ENCODE measurements around the gene PLXNA2.

The PLXNA2 gene

GRCh38 chr1:208248991-208249696 lies 5.0 kb upstream of the PLXNA2 start:
- Histone ChIP-seq H3K4me1 (ENCODE audit: insufficient read depth, low read length) (peaks cover 12% of the 10 kb centered on the region; the same call in 1 of the 2 replicates), H3K27ac (ENCODE audit: low read length) (no peak overlapping the region), H3K9ac (ENCODE audit: low read depth, low read length) (no peak overlapping the region), H3K4me3 (ENCODE audit: low read length) (no peak overlapping the region), H3K27me3 (ENCODE audit: insufficient read depth, low read length) (peaks cover 29% of the 10 kb centered on the region), H3K9me3 (ENCODE audit: insufficient read depth, low read depth, low read length) (no peaks in the 10 kb centered on the region), H3K36me3 (ENCODE audit: insufficient read depth, low read depth, low read length) (no peaks in the 10 kb centered on the region)

- H3K4me1 ChIP-seq (ENCODE audit: insufficient read depth, low read length): peaks cover 11% of the 10 kb centered on the region; the same call in 1 of the 2 replicates
- H3K27me3 ChIP-seq (ENCODE audit: insufficient read depth, low read length): peaks cover 32% of the 10 kb centered on the region
- H3K9ac ChIP-seq (ENCODE audit: low read depth, low read length): no peak overlapping the region
- H3K9me3 ChIP-seq (ENCODE audit: insufficient read depth, low read depth, low read length): no peaks in the 10 kb centered on the region
- no peak overlapping the region for H3K4me3 ChIP-seq (ENCODE audit: low read length)
- no peaks in the 10 kb centered on the region for H3K36me3 ChIP-seq (ENCODE audit: insufficient read depth, low read depth, low read length)
- H3K27ac ChIP-seq (ENCODE audit: low read length): no peak overlapping the region
Observed at GRCh38 chr1:208248307-208248801, 4.2 kb upstream of the PLXNA2 start.

GRCh38 chr1:208247696-208248095 lies 3.5 kb upstream of the PLXNA2 start:
- Histone ChIP-seq H3K9me3 (ENCODE audit: insufficient read depth, low read depth, low read length) (no peaks in the 10 kb centered on the region), H3K27ac (ENCODE audit: low read length) (no peak overlapping the region), H3K36me3 (ENCODE audit: insufficient read depth, low read depth, low read length) (no peaks in the 10 kb centered on the region), H3K9ac (ENCODE audit: low read depth, low read length) (no peak overlapping the region), H3K4me3 (ENCODE audit: low read length) (no peak overlapping the region), H3K4me1 (ENCODE audit: insufficient read depth, low read length) (peaks cover 6% of the 10 kb centered on the region; the same call in 1 of the 2 replicates), H3K27me3 (ENCODE audit: insufficient read depth, low read length) (peaks cover 33% of the 10 kb centered on the region)

GRCh38 chr1:208245185-208245705 lies 1.1 kb upstream of the PLXNA2 start:
- peaks cover 58% of the 10 kb centered on the region for H3K27me3 ChIP-seq (ENCODE audit: insufficient read depth, low read length)
- peaks cover 4% of the 10 kb centered on the region; the same call in 1 of the 2 replicates for H3K4me1 ChIP-seq (ENCODE audit: insufficient read depth, low read length)
- no peaks in the 10 kb centered on the region for H3K36me3 ChIP-seq (ENCODE audit: insufficient read depth, low read depth, low read length)
- H3K27ac ChIP-seq (ENCODE audit: low read length): no peak overlapping the region
- peak overlapping the region; percentile 72 for H3K4me3 ChIP-seq (ENCODE audit: low read length)
- no peaks in the 10 kb centered on the region for H3K9me3 ChIP-seq (ENCODE audit: insufficient read depth, low read depth, low read length)
- no peak overlapping the region for H3K9ac ChIP-seq (ENCODE audit: low read depth, low read length)

GRCh38 chr1:208243527-208243966 lies 637 bp downstream of the PLXNA2 start:
- Histone ChIP-seq H3K27me3 (ENCODE audit: insufficient read depth, low read length) (peaks cover 69% of the 10 kb centered on the region), H3K36me3 (ENCODE audit: insufficient read depth, low read depth, low read length) (no peaks in the 10 kb centered on the region), H3K9me3 (ENCODE audit: insufficient read depth, low read depth, low read length) (no peaks in the 10 kb centered on the region), H3K4me1 (ENCODE audit: insufficient read depth, low read length) (peaks cover 12% of the 10 kb centered on the region), H3K4me3 (ENCODE audit: low read length) (peak overlapping the region; percentile 72), H3K9ac (ENCODE audit: low read depth, low read length) (no peak overlapping the region; the same call in 1 of the 2 replicates), H3K27ac (ENCODE audit: low read length) (no peak overlapping the region)

- Histone ChIP-seq H3K27ac (ENCODE audit: low read length) (no peak overlapping the region), H3K9ac (ENCODE audit: low read depth, low read length) (no peak overlapping the region), H3K4me1 (ENCODE audit: insufficient read depth, low read length) (peaks cover 15% of the 10 kb centered on the region), H3K9me3 (ENCODE audit: insufficient read depth, low read depth, low read length) (no peaks in the 10 kb centered on the region), H3K36me3 (ENCODE audit: insufficient read depth, low read depth, low read length) (no peaks in the 10 kb centered on the region), H3K27me3 (ENCODE audit: insufficient read depth, low read length) (peaks cover 69% of the 10 kb centered on the region), H3K4me3 (ENCODE audit: low read length) (peak overlapping the region; percentile 72)
Observed at GRCh38 chr1:208242941-208243526, 1.1 kb downstream of the PLXNA2 start.

GRCh38 chr1:208242146-208242545 lies 2.0 kb downstream of the PLXNA2 start:
- no peak overlapping the region for H3K9ac ChIP-seq (ENCODE audit: low read depth, low read length)
- H3K4me1 ChIP-seq (ENCODE audit: insufficient read depth, low read length): peaks cover 15% of the 10 kb centered on the region
- H3K9me3 ChIP-seq (ENCODE audit: insufficient read depth, low read depth, low read length): no peaks in the 10 kb centered on the region
- no peaks in the 10 kb centered on the region for H3K36me3 ChIP-seq (ENCODE audit: insufficient read depth, low read depth, low read length)
- no peak overlapping the region for H3K4me3 ChIP-seq (ENCODE audit: low read length)
- H3K27me3 ChIP-seq (ENCODE audit: insufficient read depth, low read length): peaks cover 76% of the 10 kb centered on the region
- no peak overlapping the region for H3K27ac ChIP-seq (ENCODE audit: low read length)

GRCh38 chr1:208241512-208241911 lies 2.7 kb downstream of the PLXNA2 start:
- Histone ChIP-seq H3K9ac (ENCODE audit: low read depth, low read length) (no peak overlapping the region), H3K4me3 (ENCODE audit: low read length) (no peak overlapping the region), H3K27me3 (ENCODE audit: insufficient read depth, low read length) (peaks cover 80% of the 10 kb centered on the region), H3K9me3 (ENCODE audit: insufficient read depth, low read depth, low read length) (no peaks in the 10 kb centered on the region), H3K36me3 (ENCODE audit: insufficient read depth, low read depth, low read length) (no peaks in the 10 kb centered on the region), H3K27ac (ENCODE audit: low read length) (no peak overlapping the region), H3K4me1 (ENCODE audit: insufficient read depth, low read length) (peaks cover 15% of the 10 kb centered on the region)

GRCh38 chr1:208240662-208241355 lies 3.4 kb downstream of the PLXNA2 start:
- H3K27ac ChIP-seq (ENCODE audit: low read length): no peak overlapping the region
- H3K4me1 ChIP-seq (ENCODE audit: insufficient read depth, low read length): peaks cover 19% of the 10 kb centered on the region
- H3K27me3 ChIP-seq (ENCODE audit: insufficient read depth, low read length): peaks cover 77% of the 10 kb centered on the region

GRCh38 chr1:208239473-208240381 lies 4.5 kb downstream of the PLXNA2 start:
- Histone ChIP-seq H3K36me3 (ENCODE audit: insufficient read depth, low read depth, low read length) (no peaks in the 10 kb centered on the region), H3K9ac (ENCODE audit: low read depth, low read length) (no peak overlapping the region), H3K27me3 (ENCODE audit: insufficient read depth, low read length) (peaks cover 67% of the 10 kb centered on the region), H3K27ac (ENCODE audit: low read length) (no peak overlapping the region), H3K4me3 (ENCODE audit: low read length) (no peak overlapping the region), H3K9me3 (ENCODE audit: insufficient read depth, low read depth, low read length) (no peaks in the 10 kb centered on the region), H3K4me1 (ENCODE audit: insufficient read depth, low read length) (peaks cover 22% of the 10 kb centered on the region)

More at GRCh38 chr1:208240662-208241355, 3.4 kb downstream of the PLXNA2 start:
- H3K9ac ChIP-seq (ENCODE audit: low read depth, low read length): no peak overlapping the region
- no peaks in the 10 kb centered on the region for H3K9me3 ChIP-seq (ENCODE audit: insufficient read depth, low read depth, low read length)
- H3K36me3 ChIP-seq (ENCODE audit: insufficient read depth, low read depth, low read length): no peaks in the 10 kb centered on the region
- H3K4me3 ChIP-seq (ENCODE audit: low read length): no peak overlapping the region

All from iPS-20b (cell line).